Activated CD4-positive, alpha-beta T cell treated with anti-CD3 and anti-CD28 coated beads, Interleukin-2, amount 50 U/mL, for 48 hours (primary cell): ENCODE results near the gene PLPP4.

Experiments
- DNase-seq, 2 experiments: peaks; one replicate each; pipeline ENCODE4 v3.0.0-alpha.2; 2020

The PLPP4 gene

DNA sequence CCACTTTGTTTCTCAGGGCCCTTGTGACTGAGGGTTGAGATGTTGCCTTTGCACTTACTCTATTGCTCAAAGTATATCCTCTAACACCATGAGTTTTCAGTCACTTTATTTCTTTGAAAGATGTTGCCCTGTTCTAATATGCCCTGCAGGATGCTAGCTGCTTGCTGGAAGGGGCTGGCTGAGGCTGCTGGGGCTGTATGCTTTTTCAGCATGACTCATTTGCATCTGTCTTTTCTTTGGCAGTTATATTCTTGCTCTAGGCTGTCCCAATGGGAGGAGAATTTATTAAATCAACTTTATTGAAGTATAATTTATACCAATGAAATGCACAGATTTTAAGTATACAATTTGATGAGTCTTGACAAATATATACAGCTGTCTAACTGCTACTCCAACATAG is 157.7 kb downstream of the PLPP4 start:
- DNase-seq = no peak

- no peak for DNase-seq
These were observed 159.4 kb downstream of the PLPP4 start for GRCh38 chr10:120616311-120616911.

GRCh38 chr10:120628197-120628596 is 171.2 kb downstream of the PLPP4 start:
- DNase-seq = no peak

GRCh38 chr10:120630266-120630665 is 173.2 kb downstream of the PLPP4 start:
- DNase-seq = no peak

GRCh38 chr10:120632047-120632446 is 175.0 kb downstream of the PLPP4 start:
- no peak for DNase-seq

- no peak for DNase-seq
These were observed 175.9 kb downstream of the PLPP4 start for GRCh38 chr10:120632942-120633341.

- no peak for DNase-seq
These were observed 177.6 kb downstream of the PLPP4 start for GRCh38 chr10:120634659-120635058.
